C4-2B (cell line): ENCODE results near the gene PARD3B.

Experiments
- CTCF ChIP-seq: fragments of 450-650 bp; conservative IDR thresholded peaks from 2 replicates; pipeline ENCODE4 v1.5.1; 2017; ENCODE audit warnings: mild to moderate bottlenecking
- ZFX ChIP-seq: fragments of 450-650 bp; IDR thresholded peaks from 2 replicates; pipeline ENCODE4 v1.6.1; 2017

- TF ChIP-seq CTCF (no peak), ZFX (no peak)
Measured at GRCh38 chr2:205499006-205499405, 953.7 kb downstream of the PARD3B start.
